AG09319 (cell line): Measurements from ENCODE around the gene TK1.

ENCODE experiments used
- DNase-seq: peaks from one replicate; pipeline ENCODE4 v3.0.0-alpha.2; 2010; ENCODE audit warnings: low read depth; ENCODE audit errors: extremely low read depth
- TF ChIP-seq, protein P1 (sequence below): IDR thresholded peaks from 2 replicates; pipeline ENCODE4 v1.5.1; 2011; ENCODE audit warnings: low read depth, mild to moderate bottlenecking, inconsistent platforms, low read length, moderate library complexity

The TK1 gene

DNA sequence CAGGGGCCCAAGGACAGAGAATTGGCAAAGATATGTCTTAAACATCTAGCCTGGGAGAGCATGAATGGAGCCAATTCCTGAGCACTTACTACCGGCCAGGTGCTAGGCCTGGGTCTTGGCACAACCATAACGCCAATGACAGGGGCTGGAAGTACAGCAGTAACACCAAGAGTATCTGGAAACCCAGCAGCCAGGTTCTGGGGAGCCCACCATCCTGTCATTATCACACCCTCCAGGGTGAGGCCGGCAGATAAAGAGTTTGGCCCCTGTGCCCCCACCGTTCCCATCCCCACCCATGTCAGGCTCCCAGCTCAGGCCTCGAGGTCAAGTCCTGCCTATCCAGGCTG, 56.8 kb downstream of the TK1 start:
- TF ChIP-seq, protein P1, sequence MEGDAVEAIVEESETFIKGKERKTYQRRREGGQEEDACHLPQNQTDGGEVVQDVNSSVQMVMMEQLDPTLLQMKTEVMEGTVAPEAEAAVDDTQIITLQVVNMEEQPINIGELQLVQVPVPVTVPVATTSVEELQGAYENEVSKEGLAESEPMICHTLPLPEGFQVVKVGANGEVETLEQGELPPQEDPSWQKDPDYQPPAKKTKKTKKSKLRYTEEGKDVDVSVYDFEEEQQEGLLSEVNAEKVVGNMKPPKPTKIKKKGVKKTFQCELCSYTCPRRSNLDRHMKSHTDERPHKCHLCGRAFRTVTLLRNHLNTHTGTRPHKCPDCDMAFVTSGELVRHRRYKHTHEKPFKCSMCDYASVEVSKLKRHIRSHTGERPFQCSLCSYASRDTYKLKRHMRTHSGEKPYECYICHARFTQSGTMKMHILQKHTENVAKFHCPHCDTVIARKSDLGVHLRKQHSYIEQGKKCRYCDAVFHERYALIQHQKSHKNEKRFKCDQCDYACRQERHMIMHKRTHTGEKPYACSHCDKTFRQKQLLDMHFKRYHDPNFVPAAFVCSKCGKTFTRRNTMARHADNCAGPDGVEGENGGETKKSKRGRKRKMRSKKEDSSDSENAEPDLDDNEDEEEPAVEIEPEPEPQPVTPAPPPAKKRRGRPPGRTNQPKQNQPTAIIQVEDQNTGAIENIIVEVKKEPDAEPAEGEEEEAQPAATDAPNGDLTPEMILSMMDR, result no peak
- no peak for DNase-seq

DNA sequence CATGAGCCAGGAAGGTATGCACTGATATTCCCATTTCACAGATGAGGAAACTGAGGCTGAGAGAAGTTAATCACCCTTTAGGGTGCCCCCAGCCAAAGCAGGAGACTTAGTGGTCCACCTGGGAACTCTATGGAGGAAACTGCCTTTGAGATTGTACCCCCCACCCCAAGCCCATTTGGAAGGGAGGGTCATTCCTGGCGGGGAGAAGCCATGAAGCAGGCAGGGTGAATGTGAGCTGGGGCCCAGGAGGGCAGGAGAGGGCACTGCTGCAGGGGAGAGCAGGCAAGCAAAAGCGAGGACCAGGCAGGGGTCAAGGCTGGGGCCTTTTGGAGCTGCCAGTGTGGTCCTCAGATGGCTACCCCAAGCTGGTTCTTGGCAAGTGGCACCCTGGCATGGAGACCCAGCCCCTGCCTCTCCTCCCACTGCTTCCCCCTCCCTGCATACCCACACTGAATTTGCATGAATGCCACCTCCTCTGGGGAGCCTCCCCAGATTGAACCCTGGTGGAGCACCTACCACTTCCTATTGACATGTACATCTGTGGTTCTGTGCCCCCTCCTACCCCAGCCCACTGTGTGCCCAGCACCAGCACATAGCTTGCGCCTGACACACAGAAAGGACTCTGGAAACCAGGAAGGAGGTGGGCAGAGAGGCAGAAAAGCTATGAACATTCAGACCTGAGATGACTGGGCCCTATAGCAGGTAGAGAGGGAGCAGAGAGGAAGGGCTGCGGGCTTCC, 57.3 kb downstream of the TK1 start:
- TF ChIP-seq, protein P1, result no peak
- DNase-seq, result no peak

DNA sequence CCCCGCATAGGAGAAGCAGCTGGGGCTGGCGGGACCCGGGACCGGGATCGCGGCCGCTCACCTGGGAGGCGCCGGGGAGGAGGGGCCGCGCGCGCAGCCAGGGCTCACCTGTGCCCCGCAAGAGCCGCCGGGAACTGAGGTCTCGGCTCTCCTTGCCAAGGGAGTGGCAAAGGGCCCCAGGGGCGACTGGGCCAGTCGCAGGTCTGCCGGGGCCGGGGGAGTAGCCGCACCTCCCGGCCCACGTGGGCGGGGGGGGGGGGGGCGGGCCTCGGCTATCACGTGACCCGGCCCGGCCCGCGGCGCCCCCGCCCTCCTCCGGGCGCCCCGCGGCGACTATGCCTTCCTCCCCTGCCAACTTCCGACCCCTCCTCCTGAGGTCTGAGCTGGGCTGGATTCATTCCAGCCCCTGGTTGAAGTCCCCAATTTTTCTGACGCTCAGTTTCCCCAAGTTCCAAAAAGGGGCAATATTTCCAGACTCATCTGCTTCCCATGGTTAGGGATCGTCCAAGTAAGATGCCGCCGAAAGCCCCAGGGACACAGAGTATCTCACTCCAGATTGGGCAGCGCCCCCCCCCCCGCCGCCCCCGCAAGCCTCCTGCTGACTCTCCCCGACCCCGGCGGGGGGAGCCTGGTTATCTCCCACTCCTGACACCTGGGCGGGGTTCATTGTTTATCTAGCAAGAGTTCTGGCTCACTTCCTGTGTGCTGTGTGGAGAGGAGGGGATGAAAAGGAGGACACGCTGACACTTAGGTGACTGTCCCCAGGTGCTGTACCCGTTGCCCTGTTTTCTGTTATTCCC, 58.1 kb downstream of the TK1 start, which contains the start of gene TMC6:
Gene TMC6, minus strand, starts transcription at position 205 of the 800 bp plus-strand sequence. CDS start 1,923 bp downstream, outside the sequence.
- no peak for DNase-seq
- TF ChIP-seq, protein P1, result no peak

DNA sequence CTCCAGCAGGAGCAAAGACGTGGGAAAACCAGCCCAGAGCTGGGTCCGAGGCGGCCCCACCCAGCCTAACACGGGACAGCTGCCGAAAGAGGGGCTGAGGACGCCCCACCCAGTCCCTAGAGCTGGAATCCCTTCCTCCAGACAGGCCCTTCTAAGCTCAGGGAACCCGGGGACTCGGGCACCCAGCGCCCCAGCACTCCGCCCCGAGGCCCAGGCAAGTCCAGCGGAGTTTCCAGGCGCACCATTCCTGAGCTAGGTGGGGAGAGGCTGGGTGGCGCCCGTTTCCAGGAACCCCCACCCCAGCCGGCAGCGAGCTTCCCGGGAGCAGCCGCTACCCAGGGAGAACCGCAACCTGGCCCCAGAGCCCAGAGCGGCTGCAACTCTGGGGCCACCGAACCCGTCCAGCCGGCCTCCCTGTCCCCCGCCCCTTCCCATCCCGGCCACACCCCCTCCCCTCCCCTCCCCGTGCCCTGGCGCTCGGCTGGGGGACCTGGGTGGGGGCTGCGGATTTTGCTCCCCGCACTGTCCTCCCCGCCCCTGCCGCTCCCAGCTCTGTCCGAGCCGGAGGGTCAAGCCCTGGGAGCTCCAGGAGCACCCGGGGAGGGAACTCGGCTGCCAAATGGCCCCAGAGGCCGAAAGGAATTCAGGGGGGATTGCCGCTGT, 58.8 kb downstream of the TK1 start:
- TF ChIP-seq, protein P1, result no peak
- DNase-seq, result no peak

DNA sequence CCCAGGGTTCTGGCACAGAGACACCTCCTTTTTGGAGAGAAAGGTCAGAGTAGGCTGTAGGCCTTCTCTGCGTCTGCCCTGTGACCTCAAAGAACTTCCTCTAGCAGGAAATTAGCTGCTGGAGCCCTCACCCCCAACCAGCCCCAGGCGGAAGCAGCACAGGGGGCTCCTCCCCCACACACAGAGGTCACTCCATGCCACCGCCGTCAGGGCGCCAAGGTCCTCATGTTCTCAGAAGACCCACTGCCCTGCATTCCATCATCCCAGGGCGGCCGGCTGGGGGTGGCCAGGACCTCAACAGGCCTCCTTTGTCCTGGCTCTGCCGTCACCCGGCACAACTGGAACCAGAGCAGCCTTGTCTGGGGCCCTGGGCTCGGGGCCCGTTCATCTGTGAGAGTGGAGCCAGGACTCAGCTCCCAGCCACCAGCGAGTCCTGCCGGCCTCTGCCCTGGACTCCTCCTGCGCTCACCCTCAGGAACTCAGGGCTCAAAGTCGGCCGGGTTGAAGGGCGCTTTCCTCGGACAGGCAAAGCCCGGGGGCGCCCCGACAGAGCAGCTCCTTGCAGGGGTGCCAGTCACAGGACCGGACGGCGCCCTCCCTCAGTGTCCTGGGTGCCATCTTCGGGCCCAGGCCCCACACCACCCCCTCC, 59.5 kb downstream of the TK1 start:
- no peak for DNase-seq
- TF ChIP-seq, protein P1, result no peak

DNA sequence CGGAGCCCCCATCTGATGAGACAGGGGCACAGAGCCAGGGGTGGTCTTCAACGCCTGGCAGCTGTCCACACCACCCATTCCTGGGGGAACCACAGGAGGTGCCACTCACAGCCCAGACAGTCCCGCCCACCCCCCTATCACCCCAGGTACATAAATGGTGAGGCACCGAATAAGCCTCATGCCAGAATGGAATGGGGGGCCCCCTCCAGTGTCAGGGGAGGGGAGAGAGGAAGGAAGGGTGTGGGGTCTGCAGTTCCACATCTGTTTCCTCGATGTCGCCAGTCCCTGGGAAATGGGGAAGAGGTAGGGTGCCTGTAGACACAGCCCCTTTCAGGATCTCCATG, 60.0 kb downstream of the TK1 start:
- no peak for DNase-seq
- TF ChIP-seq, protein P1, result no peak
